WTC11 (cell line): ENCODE data around the gene ELMO3. TPM values are rescaled to one million over a fixed set of nuclear protein-coding genes. Genes with fewer than 3 reads are reported as not detected.
A peak's percentile ranks its signal among the peaks of the same experiment; 100 is the strongest.

ENCODE experiments used
- ATAC-seq: fragments of 200-7000 bp; cut with Tn5 transposase; 2 replicates; pipeline ENCODE4 v1.10.0; 2021; ENCODE audit warnings: mild to moderate bottlenecking, moderate library complexity
- CTCF ChIA-PET: fragments of 300-600 bp; sonication (Branson Sonifier 250); formaldehyde crosslinking; loops from one replicate; lab custom pipeline; 2021; ENCODE audit warnings: antibody characterized with exemption; lab: Charles Lee
- POLR2A ChIA-PET: fragments of 350-600 bp; sonication (Branson Sonifier 250); formaldehyde crosslinking; loops from one replicate; lab custom pipeline; 2021; ENCODE audit warnings: antibody characterized with exemption; lab: Charles Lee
- DNase-seq: peaks from one replicate; pipeline ENCODE4 v3.0.0; 2021; ENCODE audit warnings: low spot score
- H3K27ac Mint-ChIP-seq: 2 replicates; pipeline ENCODE4 v1.8.0; 2021; ENCODE audit warnings: mixed read lengths
- H3K27me3 Mint-ChIP-seq: 2 replicates; pipeline ENCODE4 v1.8.0; 2021; ENCODE audit warnings: low read depth, mild to moderate bottlenecking, moderate library complexity, mixed read lengths
- H3K36me3 Mint-ChIP-seq: 2 replicates; pipeline ENCODE4 v1.8.0; 2021; ENCODE audit warnings: mixed read lengths
- H3K4me1 Mint-ChIP-seq: 2 replicates; pipeline ENCODE4 v1.8.0; 2022; ENCODE audit warnings: mixed read lengths
- H3K4me3 Mint-ChIP-seq: 2 replicates; pipeline ENCODE4 v1.8.0; 2021; ENCODE audit warnings: mild to moderate bottlenecking, moderate library complexity, mixed read lengths
- H3K9me3 Mint-ChIP-seq: 2 replicates; pipeline ENCODE4 v1.8.0; 2021; ENCODE audit warnings: mixed read lengths
- ESRRA ChIP-seq: sonication (generic); formaldehyde crosslinking; IDR thresholded peaks from 2 replicates; pipeline ENCODE4 v1.8.1; 2022; ENCODE audit warnings: mild to moderate bottlenecking, missing genetic modification reagents, borderline replicate concordance
- KAT7 ChIP-seq: sonication (generic); formaldehyde crosslinking; IDR thresholded peaks from 2 replicates; pipeline ENCODE4 v1.8.1; 2023; ENCODE audit warnings: missing genetic modification reagents, mild to moderate bottlenecking, borderline replicate concordance
- NR1H2 ChIP-seq: sonication (generic); formaldehyde crosslinking; IDR thresholded peaks from 2 replicates; pipeline ENCODE4 v1.9.0; 2021; ENCODE audit warnings: mild to moderate bottlenecking, moderate library complexity, missing genetic modification reagents
- RORB ChIP-seq: fragments of 250-450 bp; sonication (Bioruptor Pico); IDR thresholded peaks from 2 replicates; pipeline ENCODE4 v1.9.0; 2021; ENCODE audit warnings: mild to moderate bottlenecking
- SP1 ChIP-seq: sonication (generic); formaldehyde crosslinking; conservative IDR thresholded peaks from 2 replicates; pipeline ENCODE4 v1.8.1; 2022; ENCODE audit warnings: missing genetic modification reagents
- ZNF121 ChIP-seq: sonication (generic); formaldehyde crosslinking; IDR thresholded peaks from 2 replicates; pipeline ENCODE4 v1.8.0; 2023; ENCODE audit warnings: missing genetic modification reagents
- ZNF138 ChIP-seq: sonication (generic); formaldehyde crosslinking; conservative IDR thresholded peaks from 2 replicates; pipeline ENCODE4 v1.8.1; 2022; ENCODE audit warnings: mild to moderate bottlenecking, moderate library complexity, missing genetic modification reagents
- total RNA-seq: library from RNA; stranded (reverse); gene quantifications from 3 replicates; pipeline ENCODE4 v1.2.3, GENCODE V29; 2021
- TF ChIP-seq, protein P1 (sequence below): sonication (generic); formaldehyde crosslinking; IDR thresholded peaks from 2 replicates; pipeline ENCODE4 v1.8.1; 2022; ENCODE audit warnings: mild to moderate bottlenecking, moderate library complexity, missing genetic modification reagents
- TF ChIP-seq, protein P2 (sequence below): fragments of 250-450 bp; sonication (Bioruptor Pico); IDR thresholded peaks from 2 replicates; pipeline ENCODE4 v2.1.2; 2022; ENCODE audit warnings: mild to moderate bottlenecking, moderate library complexity
- TF ChIP-seq, protein P3 (sequence below): sonication (generic); formaldehyde crosslinking; IDR thresholded peaks from 2 replicates; pipeline ENCODE4 v1.8.1; 2023; ENCODE audit warnings: mild to moderate bottlenecking, moderate library complexity, missing genetic modification reagents
- TF ChIP-seq, protein P4 (sequence below): fragments of 250-450 bp; sonication (Bioruptor Pico); conservative IDR thresholded peaks from 2 replicates; pipeline ENCODE4 v1.9.0; 2021; ENCODE audit warnings: mild to moderate bottlenecking
- TF ChIP-seq, protein P5 (sequence below): sonication (generic); formaldehyde crosslinking; IDR thresholded peaks from 2 replicates; pipeline ENCODE4 v1.8.0; 2022; ENCODE audit warnings: mild to moderate bottlenecking, missing genetic modification reagents

The ELMO3 gene
- total RNA-seq, 1 experiment from 2014 or later = 13.6 TPM

DNA sequence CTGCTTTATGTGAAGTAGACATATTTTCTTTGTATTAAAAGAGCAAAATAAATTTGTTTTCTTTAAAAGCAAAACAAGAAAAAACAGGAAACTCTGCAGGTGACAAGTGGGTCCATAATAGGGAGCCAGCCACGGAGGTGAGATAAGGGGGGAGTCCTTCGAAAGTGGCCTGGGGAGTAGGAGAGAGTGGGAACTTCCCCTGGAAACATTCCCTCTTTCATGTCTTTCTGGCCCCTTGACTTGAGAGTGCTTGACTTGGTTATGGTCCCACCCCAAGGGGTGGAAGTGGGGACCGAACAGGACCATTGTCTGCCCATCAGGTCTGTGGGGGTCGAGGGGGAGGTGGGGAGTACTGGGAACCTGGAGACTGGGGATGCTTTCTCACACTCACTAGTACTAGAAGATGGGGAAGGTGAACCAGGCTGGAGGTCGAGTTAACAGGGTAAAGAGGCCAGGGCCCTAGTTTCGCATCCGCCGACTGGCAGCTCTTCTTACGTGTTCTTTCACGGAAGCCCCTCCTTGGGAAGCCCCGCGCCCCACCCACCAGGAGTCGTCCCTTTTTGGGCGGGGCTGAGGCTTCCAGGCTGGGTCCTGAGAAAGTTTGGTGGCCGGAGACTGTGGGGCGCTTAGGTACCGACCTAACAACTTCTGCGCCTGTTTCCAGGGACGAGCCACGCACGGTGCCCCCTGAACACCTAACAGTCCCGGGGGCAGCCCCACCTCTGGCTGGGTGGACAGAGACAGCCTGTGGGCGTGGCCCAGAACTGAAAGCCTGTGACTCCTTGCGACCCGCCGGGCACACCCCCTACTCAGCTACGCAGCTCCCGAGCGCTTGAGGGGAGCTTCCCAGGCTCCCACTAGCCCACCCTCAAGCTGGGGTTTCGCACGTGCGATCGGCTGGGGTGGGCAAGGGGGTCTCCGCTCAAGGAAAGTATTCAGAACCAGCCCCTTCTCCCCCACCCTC lies 40.0 kb upstream of the ELMO3 start:
- Mint-ChIP-seq H3K27me3 (peaks cover 100% of the 10 kb centered on the region), H3K36me3 (peaks cover 2% of the 10 kb centered on the region; the same call in 1 of the 2 replicates), H3K9me3 (no peaks in the 10 kb centered on the region), H3K4me1 (peaks cover 25% of the 10 kb centered on the region), H3K27ac (no peak overlapping the region), H3K4me3 (peak overlapping the region; percentile 74)
- ATAC-seq (0 out of 2 replicates have a peak, but pooled peaks have one; percentile 1), DNase-seq (peak; percentile 48)
- no peak for TF ChIP-seq NR1H2 (CRISPR knock-in tag)
- TF ChIP-seq, protein P1, sequence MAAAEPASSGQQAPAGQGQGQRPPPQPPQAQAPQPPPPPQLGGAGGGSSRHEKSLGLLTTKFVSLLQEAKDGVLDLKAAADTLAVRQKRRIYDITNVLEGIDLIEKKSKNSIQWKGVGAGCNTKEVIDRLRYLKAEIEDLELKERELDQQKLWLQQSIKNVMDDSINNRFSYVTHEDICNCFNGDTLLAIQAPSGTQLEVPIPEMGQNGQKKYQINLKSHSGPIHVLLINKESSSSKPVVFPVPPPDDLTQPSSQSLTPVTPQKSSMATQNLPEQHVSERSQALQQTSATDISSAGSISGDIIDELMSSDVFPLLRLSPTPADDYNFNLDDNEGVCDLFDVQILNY (CRISPR knock-in tag) = no peak
- TF ChIP-seq ESRRA (CRISPR knock-in tag) = no peak
- TF ChIP-seq, protein P2, sequence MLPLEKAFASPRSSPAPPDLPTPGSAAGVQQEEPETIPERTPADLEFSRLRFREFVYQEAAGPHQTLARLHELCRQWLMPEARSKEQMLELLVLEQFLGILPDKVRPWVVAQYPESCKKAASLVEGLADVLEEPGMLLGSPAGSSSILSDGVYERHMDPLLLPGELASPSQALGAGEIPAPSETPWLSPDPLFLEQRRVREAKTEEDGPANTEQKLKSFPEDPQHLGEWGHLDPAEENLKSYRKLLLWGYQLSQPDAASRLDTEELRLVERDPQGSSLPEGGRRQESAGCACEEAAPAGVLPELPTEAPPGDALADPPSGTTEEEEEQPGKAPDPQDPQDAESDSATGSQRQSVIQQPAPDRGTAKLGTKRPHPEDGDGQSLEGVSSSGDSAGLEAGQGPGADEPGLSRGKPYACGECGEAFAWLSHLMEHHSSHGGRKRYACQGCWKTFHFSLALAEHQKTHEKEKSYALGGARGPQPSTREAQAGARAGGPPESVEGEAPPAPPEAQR (CRISPR knock-in tag) = no peak
- TF ChIP-seq ZNF138 (CRISPR knock-in tag) = no peak
- TF ChIP-seq ZNF121 (CRISPR knock-in tag) = no peak
- ChIA-PET CTCF (interaction anchor here (0.8 to 15.3 kb wide), 12 partner anchors 8 to 205 kb away, joined by 3 to 386 read pairs (median 8); partner anchors contain the start of genes B3GNT9, CES3, HSF4 and NOL3), POLR2A (interaction anchor here (0.9 to 1.0 kb wide), 2 partner anchors 19 to 151 kb away, joined by 3 read pairs; no protein-coding TSS in a partner anchor)

DNA sequence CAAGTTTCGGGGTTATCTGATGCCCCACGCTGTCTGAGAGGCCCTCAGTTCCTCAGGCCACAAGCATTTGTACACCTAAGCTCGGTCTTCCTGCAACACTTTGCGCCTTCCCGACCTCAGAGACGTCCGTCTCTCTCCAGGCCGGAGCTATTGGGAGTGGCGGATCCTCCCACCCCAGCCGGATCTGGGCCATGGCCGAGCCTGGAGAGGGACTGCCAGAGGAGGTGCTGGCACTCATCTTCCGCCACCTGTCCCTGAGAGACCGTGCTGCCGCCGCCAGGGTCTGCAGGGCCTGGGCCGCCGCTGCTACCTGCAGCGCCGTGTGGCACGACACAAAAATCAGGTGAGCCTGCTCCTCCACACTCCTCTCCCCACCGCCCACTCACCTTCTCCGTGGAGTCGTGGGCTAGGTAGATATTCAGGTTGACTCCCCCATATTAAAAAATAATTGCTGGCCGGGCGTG lies 37.3 kb upstream of the ELMO3 start:
- peaks cover 99% of the 10 kb centered on the region for H3K27me3 Mint-ChIP-seq
- TF ChIP-seq, protein P3, sequence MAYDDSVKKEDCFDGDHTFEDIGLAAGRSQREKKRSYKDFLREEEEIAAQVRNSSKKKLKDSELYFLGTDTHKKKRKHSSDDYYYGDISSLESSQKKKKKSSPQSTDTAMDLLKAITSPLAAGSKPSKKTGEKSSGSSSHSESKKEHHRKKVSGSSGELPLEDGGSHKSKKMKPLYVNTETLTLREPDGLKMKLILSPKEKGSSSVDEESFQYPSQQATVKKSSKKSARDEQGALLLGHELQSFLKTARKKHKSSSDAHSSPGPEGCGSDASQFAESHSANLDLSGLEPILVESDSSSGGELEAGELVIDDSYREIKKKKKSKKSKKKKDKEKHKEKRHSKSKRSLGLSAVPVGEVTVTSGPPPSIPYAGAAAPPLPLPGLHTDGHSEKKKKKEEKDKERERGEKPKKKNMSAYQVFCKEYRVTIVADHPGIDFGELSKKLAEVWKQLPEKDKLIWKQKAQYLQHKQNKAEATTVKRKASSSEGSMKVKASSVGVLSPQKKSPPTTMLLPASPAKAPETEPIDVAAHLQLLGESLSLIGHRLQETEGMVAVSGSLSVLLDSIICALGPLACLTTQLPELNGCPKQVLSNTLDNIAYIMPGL = no peak
- TF ChIP-seq, protein P4, sequence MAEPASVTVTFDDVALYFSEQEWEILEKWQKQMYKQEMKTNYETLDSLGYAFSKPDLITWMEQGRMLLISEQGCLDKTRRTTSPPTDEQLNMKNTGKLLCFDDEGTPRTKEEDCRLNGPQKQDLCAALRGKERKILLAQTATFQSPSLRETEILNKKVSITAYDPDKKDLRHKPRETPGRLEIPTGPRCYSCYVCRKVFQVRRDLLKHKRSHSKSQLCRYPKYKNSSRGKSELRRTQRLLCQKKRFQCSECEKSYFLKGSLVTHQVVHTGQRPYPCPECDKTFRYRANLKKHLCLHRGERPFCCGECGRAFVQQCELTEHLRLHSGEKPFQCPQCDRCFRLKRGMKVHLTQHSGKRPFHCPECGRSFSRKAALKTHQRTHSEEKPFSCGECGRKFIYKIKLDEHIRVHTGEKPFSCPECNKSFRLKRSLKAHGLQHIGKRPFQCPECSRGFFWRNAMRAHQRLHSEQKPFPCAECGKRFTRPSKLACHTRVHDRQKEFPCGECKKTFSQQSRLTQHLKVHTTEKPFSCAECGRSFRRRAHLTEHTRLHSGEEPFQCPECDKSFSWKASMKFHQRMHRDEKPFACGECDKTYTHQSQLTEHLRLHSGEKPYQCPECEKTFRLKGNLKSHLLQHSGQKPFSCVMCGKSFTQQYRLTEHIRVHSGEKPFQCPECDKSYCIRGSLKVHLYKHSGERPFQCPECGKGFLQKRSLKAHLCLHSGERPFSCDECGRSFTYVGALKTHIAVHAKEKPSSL (CRISPR knock-in tag) = no peak
- no peak for TF ChIP-seq SP1 (CRISPR knock-in tag)
- no peak for TF ChIP-seq KAT7
- TF ChIP-seq, protein P5, sequence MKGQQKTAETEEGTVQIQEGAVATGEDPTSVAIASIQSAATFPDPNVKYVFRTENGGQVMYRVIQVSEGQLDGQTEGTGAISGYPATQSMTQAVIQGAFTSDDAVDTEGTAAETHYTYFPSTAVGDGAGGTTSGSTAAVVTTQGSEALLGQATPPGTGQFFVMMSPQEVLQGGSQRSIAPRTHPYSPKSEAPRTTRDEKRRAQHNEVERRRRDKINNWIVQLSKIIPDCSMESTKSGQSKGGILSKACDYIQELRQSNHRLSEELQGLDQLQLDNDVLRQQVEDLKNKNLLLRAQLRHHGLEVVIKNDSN (CRISPR knock-in tag) = no peak
- TF ChIP-seq RORB (CRISPR knock-in tag) = no peak
- TF ChIP-seq, all 79 proteins: peak for 0
- Mint-ChIP-seq H3K36me3 (peaks cover 2% of the 10 kb centered on the region; the same call in 1 of the 2 replicates), H3K9me3 (no peaks in the 10 kb centered on the region), H3K4me1 (peaks cover 38% of the 10 kb centered on the region), H3K4me3 (peak overlapping the region; percentile 58), H3K27ac (no peak overlapping the region)
- ATAC-seq (no peak; the same call in 1 of the 2 replicates), DNase-seq (no peak)
- CTCF ChIA-PET = interaction anchor here (0.9 to 15.6 kb wide), 12 partner anchors 5 to 208 kb away, joined by 3 to 386 read pairs (median 18); partner anchors contain the start of genes B3GNT9, CES3, ELMO3 and FBXL8
- POLR2A ChIA-PET = interaction anchor here (0.7 kb wide), 1 partner anchor 9 kb away, joined by 3 read pairs; no protein-coding TSS in a partner anchor
